ENCODE results near the gene THADA.

THADA gene

DNA sequence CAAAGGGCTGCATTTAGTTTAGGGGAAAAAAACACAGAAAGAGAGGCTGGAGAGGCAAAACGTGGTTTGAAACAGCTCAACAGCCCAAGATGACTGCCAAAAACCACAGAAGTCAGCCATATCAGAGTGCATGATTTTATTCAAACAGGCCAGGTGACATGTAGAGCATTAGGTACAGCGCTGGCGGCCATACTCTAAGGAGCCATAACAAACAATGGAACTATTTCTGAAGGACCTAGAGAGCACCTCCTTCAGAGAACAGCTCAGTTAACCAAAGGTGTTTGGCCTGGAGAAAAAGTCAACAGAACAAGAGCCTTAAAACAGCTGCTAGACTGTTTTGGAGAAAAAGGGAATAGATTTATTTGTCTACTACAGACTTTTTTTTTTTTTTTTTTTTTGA, 2.6 kb downstream of the THADA start:
- no peak overlapping the region for H3K4me3 ChIP-seq (ENCODE audit: low read depth, low read length)
- DNase-seq (ENCODE audit: low read depth): no peak
- TF ChIP-seq, protein P1, sequence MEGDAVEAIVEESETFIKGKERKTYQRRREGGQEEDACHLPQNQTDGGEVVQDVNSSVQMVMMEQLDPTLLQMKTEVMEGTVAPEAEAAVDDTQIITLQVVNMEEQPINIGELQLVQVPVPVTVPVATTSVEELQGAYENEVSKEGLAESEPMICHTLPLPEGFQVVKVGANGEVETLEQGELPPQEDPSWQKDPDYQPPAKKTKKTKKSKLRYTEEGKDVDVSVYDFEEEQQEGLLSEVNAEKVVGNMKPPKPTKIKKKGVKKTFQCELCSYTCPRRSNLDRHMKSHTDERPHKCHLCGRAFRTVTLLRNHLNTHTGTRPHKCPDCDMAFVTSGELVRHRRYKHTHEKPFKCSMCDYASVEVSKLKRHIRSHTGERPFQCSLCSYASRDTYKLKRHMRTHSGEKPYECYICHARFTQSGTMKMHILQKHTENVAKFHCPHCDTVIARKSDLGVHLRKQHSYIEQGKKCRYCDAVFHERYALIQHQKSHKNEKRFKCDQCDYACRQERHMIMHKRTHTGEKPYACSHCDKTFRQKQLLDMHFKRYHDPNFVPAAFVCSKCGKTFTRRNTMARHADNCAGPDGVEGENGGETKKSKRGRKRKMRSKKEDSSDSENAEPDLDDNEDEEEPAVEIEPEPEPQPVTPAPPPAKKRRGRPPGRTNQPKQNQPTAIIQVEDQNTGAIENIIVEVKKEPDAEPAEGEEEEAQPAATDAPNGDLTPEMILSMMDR (IDR thresholded peaks at IDR 0.05; ENCODE audit: insufficient read depth, low read depth, low read length, missing control alignments): no peak

DNA sequence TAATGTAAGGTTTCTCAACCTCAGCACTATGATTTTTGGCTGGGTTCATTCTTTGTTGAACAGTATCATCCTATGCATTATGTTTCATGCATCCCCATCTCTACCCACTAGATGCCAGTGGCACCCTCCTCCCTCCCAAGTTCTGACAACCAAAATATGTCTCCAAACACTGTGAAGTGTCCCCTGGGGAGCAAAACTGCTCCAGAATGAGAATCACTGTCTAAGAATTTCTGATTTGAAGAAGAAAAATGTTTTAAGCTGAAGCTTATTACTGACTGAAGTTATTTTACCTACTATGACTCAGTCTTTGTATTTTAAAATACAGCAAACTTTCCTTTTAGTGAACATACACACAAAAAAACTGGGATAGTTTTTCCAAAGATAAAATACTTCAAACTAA, 3.4 kb downstream of the THADA start:
- no peak for DNase-seq (ENCODE audit: low read depth)
- no peak overlapping the region for H3K4me3 ChIP-seq (ENCODE audit: low read depth, low read length)
- TF ChIP-seq, protein P1 (IDR thresholded peaks at IDR 0.05; ENCODE audit: insufficient read depth, low read depth, low read length, missing control alignments): no peak

DNA sequence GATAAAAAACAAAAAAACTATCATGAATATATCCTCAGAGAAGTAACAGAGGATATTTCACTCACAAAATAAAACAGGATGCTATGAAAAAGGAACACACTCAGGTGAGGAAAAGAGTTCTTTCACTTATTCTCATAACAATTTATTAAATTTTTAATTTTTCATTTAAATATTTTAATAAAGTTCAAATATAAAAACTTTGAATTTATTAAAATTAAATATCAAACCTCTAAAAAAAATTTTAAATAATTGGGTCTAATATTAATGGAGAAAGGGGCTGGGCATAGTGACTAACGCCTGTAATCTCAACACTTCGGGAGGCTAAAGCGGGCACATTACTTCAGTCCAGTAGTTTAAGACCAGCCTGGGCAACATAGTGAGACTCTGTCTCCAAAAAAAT, 10.1 kb downstream of the THADA start:
- DNase-seq (ENCODE audit: low read depth): no peak
- no peak overlapping the region for H3K4me3 ChIP-seq (ENCODE audit: low read depth, low read length)
- TF ChIP-seq, protein P1 (IDR thresholded peaks at IDR 0.05; ENCODE audit: insufficient read depth, low read depth, low read length, missing control alignments): no peak

DNA sequence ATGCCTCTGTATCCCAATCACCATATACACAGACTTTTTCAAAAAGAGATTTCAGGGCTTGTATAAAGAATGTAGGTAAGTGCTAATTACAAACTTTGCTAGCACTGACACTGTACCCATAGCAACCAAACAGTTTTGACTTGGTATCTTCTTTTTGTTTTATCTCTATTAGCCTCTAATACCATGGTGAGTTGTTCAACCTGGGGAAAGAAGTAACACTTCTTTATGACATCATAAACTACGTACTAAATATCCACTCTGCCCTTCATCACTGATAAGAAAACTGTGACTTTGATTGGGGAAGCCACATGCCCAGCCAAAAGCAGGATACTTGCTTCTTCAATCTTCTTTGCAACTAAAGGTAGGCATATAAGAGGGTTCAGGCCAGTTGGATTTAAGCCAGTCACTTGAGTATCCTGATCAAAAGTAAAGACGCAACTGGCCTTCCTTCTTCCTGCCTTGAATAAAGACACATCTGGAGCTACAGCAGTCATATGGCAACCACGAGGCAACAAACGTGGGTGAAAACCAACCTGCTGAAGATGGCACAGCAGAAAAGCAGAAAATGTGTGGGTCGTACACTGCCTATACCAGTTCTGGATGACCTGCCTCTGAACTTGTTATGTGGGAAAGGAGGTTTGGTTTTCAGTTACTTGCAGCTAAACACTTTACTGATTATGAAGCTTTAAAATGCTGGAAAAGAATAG, 16.4 kb downstream of the THADA start:
- H3K4me3 ChIP-seq (ENCODE audit: low read depth, low read length): no peak overlapping the region
- no peak for DNase-seq (ENCODE audit: low read depth)
- TF ChIP-seq, protein P1 (IDR thresholded peaks at IDR 0.05; ENCODE audit: insufficient read depth, low read depth, low read length, missing control alignments): no peak

DNA sequence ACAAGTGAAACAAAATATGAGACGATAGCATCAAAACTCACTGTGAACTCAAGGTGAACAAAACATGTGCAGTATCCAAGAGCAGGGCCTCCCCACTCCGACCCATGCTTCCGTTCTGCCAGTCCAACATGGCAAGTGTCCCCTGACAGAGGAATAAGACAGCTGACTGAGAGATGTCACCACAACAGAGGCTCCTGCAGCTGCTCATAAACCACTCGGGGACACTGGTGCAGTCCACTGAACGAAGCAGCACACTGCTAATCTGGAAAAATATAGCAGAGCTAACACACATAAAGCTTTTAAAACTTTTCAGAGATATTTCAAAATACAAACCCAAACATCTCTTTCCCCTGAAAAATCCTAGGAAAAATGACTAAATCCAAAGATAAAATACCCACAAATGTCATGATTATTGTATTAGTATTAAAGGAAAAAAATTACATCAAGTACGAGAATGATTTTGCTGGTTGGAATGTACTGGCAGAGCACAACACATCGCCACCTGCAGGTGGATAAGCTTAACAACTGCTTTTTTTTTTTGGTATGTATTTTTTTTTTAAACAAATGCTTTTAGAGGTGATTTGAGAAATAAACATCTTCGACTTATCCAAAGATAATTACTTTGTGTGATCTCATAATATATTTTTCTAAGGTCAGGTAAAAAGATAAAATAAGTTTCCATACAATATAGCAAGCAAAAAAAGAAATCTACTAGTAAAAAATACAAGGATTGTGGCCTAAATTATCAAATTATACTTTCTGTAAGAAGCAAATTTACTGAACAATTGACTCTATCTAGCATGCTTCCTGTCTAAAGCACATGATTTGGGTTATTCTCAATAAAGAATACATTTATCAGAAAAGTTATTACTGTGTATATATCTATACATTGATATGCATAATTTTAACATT, 18.6 kb downstream of the THADA start:
- H3K4me3 ChIP-seq (ENCODE audit: low read depth, low read length): no peak overlapping the region
- TF ChIP-seq, protein P1 (IDR thresholded peaks at IDR 0.05; ENCODE audit: insufficient read depth, low read depth, low read length, missing control alignments): peak; percentile 66
- DNase-seq (ENCODE audit: low read depth): peak; percentile 63

DNA sequence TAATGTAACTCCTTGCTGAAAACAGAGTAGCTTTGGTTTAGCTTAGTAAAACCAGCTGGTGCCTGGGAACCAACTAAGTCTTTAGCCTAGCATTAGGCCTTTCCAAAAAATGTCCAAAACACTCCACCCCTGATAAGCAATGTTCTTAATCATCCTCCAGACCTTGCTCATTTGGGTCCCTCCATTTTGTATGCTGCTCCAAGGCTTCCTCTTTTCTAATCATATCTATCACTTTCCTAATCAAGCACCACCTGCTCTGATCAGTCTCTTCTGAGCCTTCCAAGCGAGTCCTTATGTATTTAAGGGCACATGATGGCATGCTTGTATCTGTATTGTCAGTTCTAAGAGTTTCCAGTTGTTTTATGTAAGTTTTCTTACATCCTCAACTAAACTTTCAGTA, 23.6 kb downstream of the THADA start:
- no peak for DNase-seq (ENCODE audit: low read depth)
- TF ChIP-seq, protein P1 (IDR thresholded peaks at IDR 0.05; ENCODE audit: insufficient read depth, low read depth, low read length, missing control alignments): no peak
- no peak overlapping the region for H3K4me3 ChIP-seq (ENCODE audit: low read depth, low read length)

All from GM12865 (cell line).